GM12878 (cell line): ENCODE data around the gene STX1B. TPM values are rescaled to one million over a fixed set of nuclear protein-coding genes. Genes with fewer than 3 reads are reported as not detected.
A peak's percentile ranks its signal among the peaks of the same experiment; 100 is the strongest.

ENCODE experiments used
- CBX3 ChIP-seq: fragments of 200-600 bp; sonication (generic); IDR thresholded peaks from 2 replicates; pipeline ENCODE4 v1.6.1; 2016; ENCODE audit warnings: low read depth, borderline replicate concordance
- CBX5 ChIP-seq: sonication (generic); IDR thresholded peaks from 2 replicates; pipeline ENCODE4 v1.6.1; 2016; ENCODE audit warnings: low read depth, moderate library complexity, mild to moderate bottlenecking, inconsistent platforms
- CEBPB ChIP-seq, 2 experiments: fragments of 150-350 bp in 1 of 2; IDR thresholded peaks; 2 replicates each; pipeline ENCODE4 v1.6.1; 2012 to 2014; ENCODE audit warnings: low read depth in 2 of 2, low read length in 2 of 2, borderline replicate concordance in 1 of 2, inconsistent platforms in 1 of 2
- DPF2 ChIP-seq: fragments of 450-650 bp; IDR thresholded peaks from 2 replicates; pipeline ENCODE4 v1.6.1; 2017; ENCODE audit warnings: mild to moderate bottlenecking
- IRF4 ChIP-seq: IDR thresholded peaks from 2 replicates; pipeline ENCODE4 v1.6.1; 2011; ENCODE audit warnings: low read depth, low read length
- MEF2B ChIP-seq: fragments of 450-650 bp; IDR thresholded peaks from 2 replicates; pipeline ENCODE4 v1.6.1; 2018; ENCODE audit warnings: mild to moderate bottlenecking, moderate library complexity; ENCODE audit not compliant: partially characterized antibody, poor library complexity, severe bottlenecking
- POLR2A ChIP-seq: IDR thresholded peaks from 2 replicates; pipeline ENCODE4 v1.6.1; 2011; ENCODE audit warnings: low read depth, mild to moderate bottlenecking, low read length
- RBBP5 ChIP-seq: fragments of 200-600 bp; sonication (generic); conservative IDR thresholded peaks from 2 replicates; pipeline ENCODE4 v1.6.1; 2016
- SIX5 ChIP-seq: IDR thresholded peaks from 2 replicates; pipeline ENCODE4 v1.6.1; 2011; ENCODE audit warnings: mild to moderate bottlenecking, low read depth, low read length, moderate library complexity; ENCODE audit not compliant: severe bottlenecking
- SPI1 ChIP-seq: IDR thresholded peaks from 2 replicates; pipeline ENCODE4 v1.6.1; 2011; ENCODE audit warnings: low read depth, mild to moderate bottlenecking, low read length, moderate library complexity, borderline replicate concordance; ENCODE audit not compliant: insufficient read depth
- STAT3 ChIP-seq: IDR thresholded peaks from 2 replicates; pipeline ENCODE4 v1.6.1; 2011; ENCODE audit warnings: low read depth, low read length, improper control_type of control experiment
- SUPT20H ChIP-seq: IDR thresholded peaks from 2 replicates; pipeline ENCODE4 v1.6.1; 2011; ENCODE audit warnings: low read depth, mild to moderate bottlenecking, low read length, moderate library complexity, borderline replicate concordance; ENCODE audit not compliant: control insufficient read depth
- TARDBP ChIP-seq: IDR thresholded peaks from 2 replicates; pipeline ENCODE4 v1.6.1; 2016; ENCODE audit warnings: borderline replicate concordance
- ZBED1 ChIP-seq: IDR thresholded peaks from 2 replicates; pipeline ENCODE4 v1.6.1; 2016; ENCODE audit warnings: borderline replicate concordance
- ZZZ3 ChIP-seq: IDR thresholded peaks from 2 replicates; pipeline ENCODE4 v1.6.1; 2011; ENCODE audit warnings: low read depth; ENCODE audit not compliant: control insufficient read depth, insufficient read length
- polyA plus RNA-seq, 11 experiments: library from polyadenylated mRNA; depleted of rRNA in 4 of 11; unstranded in 6 of 11; stranded (reverse) in 5 of 11; fragments of >200 nt; fragmentation: Nextera tagmentation in 4 of 11; fragmentation: Illumina TruSeq in 1 of 11; extraction: Ambion mirVana in 4 of 11; extraction: Trizol in 1 of 11; gene quantifications; 1 replicate in 1 of 11; 2 replicates in 10 of 11; pipeline versions ENCODE4 v1.2.1 to v1.2.3, GENCODE V29; 2011 to 2016; ENCODE audit warnings: inconsistent platforms in 2 of 11, missing spikeins in 2 of 11, low read depth in 1 of 11
- total RNA-seq, 4 experiments: library from RNA; depleted of rRNA in 3 of 4; stranded (reverse); fragments of >200 nt in 3 of 4; fragmentation: Illumina TruSeq in 1 of 4; extraction: Trizol in 1 of 4; gene quantifications; 2 replicates each; pipeline versions ENCODE4 v1.2.1 to v1.2.3, GENCODE V29; 2013 to 2021
- TF ChIP-seq, protein P1 (sequence below): fragments of 450-650 bp; IDR thresholded peaks from 2 replicates; pipeline ENCODE4 v1.6.1; 2017; ENCODE audit warnings: low read depth, mild to moderate bottlenecking, moderate library complexity
- TF ChIP-seq, protein P2 (sequence below): fragments of 450-650 bp; formaldehyde crosslinking; IDR thresholded peaks from 2 replicates; pipeline ENCODE4 v1.4.0; 2020; ENCODE audit warnings: mild to moderate bottlenecking, moderate library complexity
- TF ChIP-seq, protein P3 (sequence below): fragments of 450-650 bp; formaldehyde crosslinking; IDR thresholded peaks from 2 replicates; pipeline ENCODE4 v1.4.0; 2022; ENCODE audit warnings: mild to moderate bottlenecking, moderate library complexity

The STX1B gene
- total and polyA plus RNA-seq, 10 of the 15 experiments (the other 5 are each of a cell fraction or from before 2014, with no cell fraction given) = 0.22 to 2.5 (median 1.1) TPM

DNA sequence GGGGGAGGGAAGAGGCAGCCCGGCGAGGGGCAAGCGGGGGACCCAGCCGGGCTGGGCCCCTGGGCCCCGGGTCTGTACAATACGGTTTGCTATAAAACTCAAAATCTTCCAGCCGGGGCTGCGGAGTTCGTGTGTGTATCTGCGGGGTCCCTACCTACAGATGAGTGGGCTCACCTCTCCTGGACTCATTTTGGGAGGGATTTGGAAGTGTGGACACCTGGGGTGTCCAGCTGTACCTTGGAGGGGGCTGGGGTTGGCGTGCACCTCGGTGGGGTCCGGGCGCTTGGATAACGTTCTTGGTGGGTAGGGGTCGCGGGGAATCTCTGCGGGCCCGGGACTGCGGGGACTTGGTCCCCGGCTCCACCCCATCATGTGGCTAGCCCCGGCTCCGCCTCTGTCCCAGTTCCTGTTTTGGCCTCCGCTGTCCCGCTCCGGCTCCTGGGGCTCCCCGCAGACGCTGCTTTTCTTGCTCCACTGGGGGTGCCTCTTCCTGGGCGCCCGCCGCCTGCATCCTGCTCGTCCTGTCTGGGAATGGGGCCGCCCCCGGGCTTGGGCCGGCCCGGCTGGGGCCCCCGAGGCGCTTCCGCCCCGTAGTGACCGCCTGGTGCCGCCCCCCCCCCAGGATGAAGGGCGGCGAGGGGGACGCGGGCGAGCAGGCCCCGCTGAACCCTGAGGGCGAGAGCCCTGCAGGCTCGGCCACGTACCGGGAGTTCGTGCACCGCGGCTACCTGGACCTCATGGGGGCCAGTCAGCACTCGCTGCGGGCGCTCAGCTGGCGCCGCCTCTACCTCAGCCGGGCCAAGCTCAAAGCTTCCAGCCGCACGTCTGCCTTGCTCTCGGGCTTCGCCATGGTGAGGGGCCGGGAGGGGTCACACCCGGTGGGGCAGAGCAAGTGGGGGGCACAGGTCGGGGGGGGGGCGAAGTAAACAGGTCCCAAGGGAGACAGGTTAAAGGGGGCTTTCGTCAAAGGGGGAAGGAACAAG lies 61.5 kb downstream of the STX1B start, which contains the start of gene ORAI3 (continued):
- TF ChIP-seq ZZZ3 = no peak
- TF ChIP-seq SIX5 = no peak
- no peak for TF ChIP-seq RBBP5
- no peak for TF ChIP-seq TARDBP
- peak; percentile 75 for TF ChIP-seq IRF4
- TF ChIP-seq, protein P1, sequence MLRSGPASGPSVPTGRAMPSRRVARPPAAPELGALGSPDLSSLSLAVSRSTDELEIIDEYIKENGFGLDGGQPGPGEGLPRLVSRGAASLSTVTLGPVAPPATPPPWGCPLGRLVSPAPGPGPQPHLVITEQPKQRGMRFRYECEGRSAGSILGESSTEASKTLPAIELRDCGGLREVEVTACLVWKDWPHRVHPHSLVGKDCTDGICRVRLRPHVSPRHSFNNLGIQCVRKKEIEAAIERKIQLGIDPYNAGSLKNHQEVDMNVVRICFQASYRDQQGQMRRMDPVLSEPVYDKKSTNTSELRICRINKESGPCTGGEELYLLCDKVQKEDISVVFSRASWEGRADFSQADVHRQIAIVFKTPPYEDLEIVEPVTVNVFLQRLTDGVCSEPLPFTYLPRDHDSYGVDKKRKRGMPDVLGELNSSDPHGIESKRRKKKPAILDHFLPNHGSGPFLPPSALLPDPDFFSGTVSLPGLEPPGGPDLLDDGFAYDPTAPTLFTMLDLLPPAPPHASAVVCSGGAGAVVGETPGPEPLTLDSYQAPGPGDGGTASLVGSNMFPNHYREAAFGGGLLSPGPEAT = peak; percentile 46; the same call in 1 of the 2 replicates
- TF ChIP-seq DPF2 = peak; percentile 92
- TF ChIP-seq STAT3 = no peak
- no peak for TF ChIP-seq CBX5
- peak; percentile 98 for TF ChIP-seq SPI1
- TF ChIP-seq MEF2B = no peak
- TF ChIP-seq CBX3 = no peak
- TF ChIP-seq, protein P2, sequence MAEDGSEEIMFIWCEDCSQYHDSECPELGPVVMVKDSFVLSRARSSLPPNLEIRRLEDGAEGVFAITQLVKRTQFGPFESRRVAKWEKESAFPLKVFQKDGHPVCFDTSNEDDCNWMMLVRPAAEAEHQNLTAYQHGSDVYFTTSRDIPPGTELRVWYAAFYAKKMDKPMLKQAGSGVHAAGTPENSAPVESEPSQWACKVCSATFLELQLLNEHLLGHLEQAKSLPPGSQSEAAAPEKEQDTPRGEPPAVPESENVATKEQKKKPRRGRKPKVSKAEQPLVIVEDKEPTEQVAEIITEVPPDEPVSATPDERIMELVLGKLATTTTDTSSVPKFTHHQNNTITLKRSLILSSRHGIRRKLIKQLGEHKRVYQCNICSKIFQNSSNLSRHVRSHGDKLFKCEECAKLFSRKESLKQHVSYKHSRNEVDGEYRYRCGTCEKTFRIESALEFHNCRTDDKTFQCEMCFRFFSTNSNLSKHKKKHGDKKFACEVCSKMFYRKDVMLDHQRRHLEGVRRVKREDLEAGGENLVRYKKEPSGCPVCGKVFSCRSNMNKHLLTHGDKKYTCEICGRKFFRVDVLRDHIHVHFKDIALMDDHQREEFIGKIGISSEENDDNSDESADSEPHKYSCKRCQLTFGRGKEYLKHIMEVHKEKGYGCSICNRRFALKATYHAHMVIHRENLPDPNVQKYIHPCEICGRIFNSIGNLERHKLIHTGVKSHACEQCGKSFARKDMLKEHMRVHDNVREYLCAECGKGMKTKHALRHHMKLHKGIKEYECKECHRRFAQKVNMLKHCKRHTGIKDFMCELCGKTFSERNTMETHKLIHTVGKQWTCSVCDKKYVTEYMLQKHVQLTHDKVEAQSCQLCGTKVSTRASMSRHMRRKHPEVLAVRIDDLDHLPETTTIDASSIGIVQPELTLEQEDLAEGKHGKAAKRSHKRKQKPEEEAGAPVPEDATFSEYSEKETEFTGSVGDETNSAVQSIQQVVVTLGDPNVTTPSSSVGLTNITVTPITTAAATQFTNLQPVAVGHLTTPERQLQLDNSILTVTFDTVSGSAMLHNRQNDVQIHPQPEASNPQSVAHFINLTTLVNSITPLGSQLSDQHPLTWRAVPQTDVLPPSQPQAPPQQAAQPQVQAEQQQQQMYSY (CRISPR knock-in tag) = no peak
- peak; percentile 82 for TF ChIP-seq POLR2A
- no peak for TF ChIP-seq CEBPB (IDR thresholded peaks at IDR 0.05; ENCODE audit: borderline replicate concordance in 1 of 2, low read depth in 2 of 2, low read length in 2 of 2)
- no peak for TF ChIP-seq SUPT20H
- TF ChIP-seq, protein P3, sequence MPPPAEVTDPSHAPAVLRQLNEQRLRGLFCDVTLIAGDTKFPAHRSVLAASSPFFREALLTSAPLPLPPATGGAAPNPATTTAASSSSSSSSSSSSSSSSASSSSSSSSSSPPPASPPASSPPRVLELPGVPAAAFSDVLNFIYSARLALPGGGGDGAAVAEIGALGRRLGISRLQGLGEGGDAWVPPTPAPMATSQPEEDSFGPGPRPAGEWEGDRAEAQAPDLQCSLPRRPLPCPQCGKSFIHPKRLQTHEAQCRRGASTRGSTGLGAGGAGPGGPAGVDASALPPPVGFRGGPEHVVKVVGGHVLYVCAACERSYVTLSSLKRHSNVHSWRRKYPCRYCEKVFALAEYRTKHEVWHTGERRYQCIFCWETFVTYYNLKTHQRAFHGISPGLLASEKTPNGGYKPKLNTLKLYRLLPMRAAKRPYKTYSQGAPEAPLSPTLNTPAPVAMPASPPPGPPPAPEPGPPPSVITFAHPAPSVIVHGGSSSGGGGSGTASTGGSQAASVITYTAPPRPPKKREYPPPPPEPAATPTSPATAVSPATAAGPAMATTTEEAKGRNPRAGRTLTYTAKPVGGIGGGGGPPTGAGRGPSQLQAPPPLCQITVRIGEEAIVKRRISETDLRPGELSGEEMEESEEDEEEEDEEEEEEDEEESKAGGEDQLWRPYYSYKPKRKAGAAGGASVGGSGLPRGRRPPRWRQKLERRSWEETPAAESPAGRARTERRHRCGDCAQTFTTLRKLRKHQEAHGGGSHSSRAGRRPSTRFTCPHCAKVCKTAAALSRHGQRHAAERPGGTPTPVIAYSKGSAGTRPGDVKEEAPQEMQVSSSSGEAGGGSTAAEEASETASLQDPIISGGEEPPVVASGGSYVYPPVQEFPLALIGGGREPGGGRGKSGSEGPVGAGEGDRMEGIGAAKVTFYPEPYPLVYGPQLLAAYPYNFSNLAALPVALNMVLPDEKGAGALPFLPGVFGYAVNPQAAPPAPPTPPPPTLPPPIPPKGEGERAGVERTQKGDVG (CRISPR knock-in tag) = no peak
- no peak for TF ChIP-seq ZBED1
